HepG2 (cell line): ENCODE results near the gene MFSD11. TPM values are rescaled to one million over a fixed set of nuclear protein-coding genes. Genes with fewer than 3 reads are reported as not detected.

Experiments used
- ARID2 ChIP-seq: sonication (generic); formaldehyde crosslinking; IDR thresholded peaks from 2 replicates; pipeline ENCODE4 v1.8.1; 2022; ENCODE audit warnings: mild to moderate bottlenecking, missing genetic modification reagents, borderline replicate concordance
- CC2D1A ChIP-seq: sonication (generic); formaldehyde crosslinking; IDR thresholded peaks from 2 replicates; pipeline ENCODE4 v1.8.1; 2023; ENCODE audit warnings: mild to moderate bottlenecking, missing genetic modification reagents
- CHD4 ChIP-seq: fragments of 200-600 bp; sonication (generic); IDR thresholded peaks from 2 replicates; pipeline ENCODE4 v1.7.0; 2017; ENCODE audit warnings: mild to moderate bottlenecking, low read length, borderline replicate concordance
- ESRRA ChIP-seq: sonication (generic); formaldehyde crosslinking; IDR thresholded peaks from 2 replicates; pipeline ENCODE4 v1.5.1; 2020; ENCODE audit warnings: mild to moderate bottlenecking, low read depth, missing genetic modification reagents
- HNRNPK ChIP-seq: fragments of 200-400 bp; formaldehyde crosslinking; IDR thresholded peaks from 2 replicates; pipeline ENCODE4 v1.6.1; 2018; ENCODE audit warnings: low read length, low read depth, moderate library complexity, mild to moderate bottlenecking; ENCODE audit not compliant: poor library complexity, severe bottlenecking
- KMT2A ChIP-seq: sonication (generic); formaldehyde crosslinking; IDR thresholded peaks from 2 replicates; pipeline ENCODE4 v1.4.0; 2020; ENCODE audit warnings: missing genetic modification reagents
- MTF2 ChIP-seq: sonication (generic); formaldehyde crosslinking; IDR thresholded peaks from 2 replicates; pipeline ENCODE4 v1.5.0; 2020; ENCODE audit warnings: missing genetic modification reagents, borderline replicate concordance
- SAFB2 ChIP-seq: sonication (generic); formaldehyde crosslinking; IDR thresholded peaks from 2 replicates; pipeline ENCODE4 v1.5.1; 2020; ENCODE audit warnings: missing genetic modification reagents, low read depth, mild to moderate bottlenecking, borderline replicate concordance
- TEAD3 ChIP-seq: optimal IDR thresholded peaks from 2 replicates; pipeline ENCODE3; 2016; ENCODE audit warnings: borderline replicate concordance
- XBP1 ChIP-seq: sonication (generic); formaldehyde crosslinking; IDR thresholded peaks from 2 replicates; pipeline ENCODE4 v1.5.0; 2020; ENCODE audit warnings: missing genetic modification reagents
- ZEB1 ChIP-seq: IDR thresholded peaks from 2 replicates; pipeline ENCODE4 v1.6.1; 2012; ENCODE audit warnings: mild to moderate bottlenecking, low read depth, inconsistent platforms; ENCODE audit not compliant: insufficient replicate concordance
- ZFP82 ChIP-seq: sonication (generic); formaldehyde crosslinking; IDR thresholded peaks from 2 replicates; pipeline ENCODE4 v1.5.1; 2020; ENCODE audit warnings: mild to moderate bottlenecking, missing genetic modification reagents, borderline replicate concordance
- ZNF263 ChIP-seq: sonication (generic); formaldehyde crosslinking; IDR thresholded peaks from 2 replicates; pipeline ENCODE4 v1.4.0; 2020; ENCODE audit warnings: missing genetic modification reagents
- ZNF335 ChIP-seq: sonication (generic); formaldehyde crosslinking; IDR thresholded peaks from 2 replicates; pipeline ENCODE4 v1.4.0; 2020; ENCODE audit warnings: missing genetic modification reagents
- ZNF788 ChIP-seq: sonication (generic); formaldehyde crosslinking; IDR thresholded peaks from 2 replicates; pipeline ENCODE4 v1.5.0; 2020; ENCODE audit warnings: mild to moderate bottlenecking, missing genetic modification reagents, borderline replicate concordance
- polyA plus RNA-seq, 8 experiments: library from polyadenylated mRNA; depleted of rRNA in 3 of 8; stranded (reverse) in 7 of 8; unstranded in 1 of 8; fragments of >200 nt; fragmentation: Illumina TruSeq in 4 of 8; extraction: Trizol in 4 of 8; gene quantifications; 2 replicates each; pipeline versions ENCODE4 v1.2.1 to v1.2.3, GENCODE V29; 2011 to 2016; ENCODE audit warnings: low read depth in 4 of 8, missing spikeins in 1 of 8, mixed read lengths in 1 of 8; ENCODE audit not compliant: insufficient read depth in 1 of 8
- total RNA-seq, 5 experiments: library from RNA; depleted of rRNA; stranded (reverse); fragments of >200 nt; fragmentation: Illumina TruSeq; extraction: Trizol; gene quantifications; 2 replicates each; pipeline ENCODE4 v1.2.3, GENCODE V29; 2016; ENCODE audit warnings: low read depth in 1 of 5
- TF ChIP-seq, protein P1 (sequence below): sonication (generic); formaldehyde crosslinking; conservative IDR thresholded peaks from 2 replicates; pipeline ENCODE4 v1.8.0; 2022; ENCODE audit warnings: missing genetic modification reagents
- TF ChIP-seq, protein P2 (sequence below): sonication (generic); formaldehyde crosslinking; IDR thresholded peaks from 2 replicates; pipeline ENCODE4 v1.5.0; 2020; ENCODE audit warnings: mild to moderate bottlenecking, missing genetic modification reagents
- TF ChIP-seq, protein P3 (sequence below): sonication (generic); formaldehyde crosslinking; conservative IDR thresholded peaks from 2 replicates; pipeline ENCODE4 v1.8.1; 2023; ENCODE audit warnings: missing genetic modification reagents
- TF ChIP-seq, protein P4 (sequence below): sonication (generic); formaldehyde crosslinking; IDR thresholded peaks from 2 replicates; pipeline ENCODE4 v1.4.0; 2020; ENCODE audit warnings: mild to moderate bottlenecking, missing genetic modification reagents

The MFSD11 gene
- total and polyA plus RNA-seq, 2 of the 13 experiments (the other 11 are each of a cell fraction or from before 2014, with no cell fraction given): 26.1 to 36.3 TPM

DNA sequence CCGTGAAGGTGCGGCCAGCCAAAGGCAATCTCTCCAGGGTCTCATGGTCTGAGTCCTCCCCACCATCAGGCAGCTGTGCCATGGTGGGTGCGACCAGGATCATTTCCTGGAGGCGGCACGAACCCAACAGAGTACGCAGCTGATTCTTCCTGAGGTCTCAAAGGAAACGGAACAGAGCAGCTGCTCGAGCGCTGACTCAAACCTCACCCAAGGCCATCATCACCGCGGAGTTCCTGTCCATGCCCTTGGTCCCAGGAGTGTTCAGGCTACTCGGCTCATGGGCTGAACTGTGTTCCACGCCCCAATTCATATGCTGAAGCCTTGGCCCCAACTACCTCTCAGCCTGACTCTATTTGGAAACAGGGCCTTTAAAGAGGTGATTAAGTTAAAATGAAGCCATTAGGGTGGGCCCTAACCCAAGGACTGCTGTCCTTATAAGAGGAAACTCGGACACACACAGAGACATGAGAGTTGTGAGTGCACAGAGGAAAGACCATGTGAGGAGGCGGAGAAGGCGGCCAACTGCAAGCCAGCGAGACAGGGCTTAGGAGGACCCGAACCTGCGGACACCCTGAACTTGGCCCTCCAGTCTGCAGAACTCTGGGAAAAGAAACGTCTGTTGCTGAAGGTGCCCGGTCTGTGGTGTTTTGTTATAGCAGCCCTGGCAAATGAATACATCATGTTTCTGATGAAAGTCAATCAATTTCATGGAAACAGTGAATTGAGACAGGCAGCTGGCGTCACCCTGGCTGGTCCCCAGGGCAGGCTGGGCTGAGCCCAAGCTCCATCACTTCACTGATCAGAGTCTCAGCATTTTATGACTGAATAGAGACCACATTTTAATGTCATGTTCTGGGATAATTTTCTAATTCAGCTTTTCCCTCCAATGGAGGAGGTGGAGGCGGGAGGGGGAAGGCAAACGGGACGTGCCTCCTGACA is 40.9 kb upstream of the MFSD11 start (continued):
- TF ChIP-seq, protein P1, sequence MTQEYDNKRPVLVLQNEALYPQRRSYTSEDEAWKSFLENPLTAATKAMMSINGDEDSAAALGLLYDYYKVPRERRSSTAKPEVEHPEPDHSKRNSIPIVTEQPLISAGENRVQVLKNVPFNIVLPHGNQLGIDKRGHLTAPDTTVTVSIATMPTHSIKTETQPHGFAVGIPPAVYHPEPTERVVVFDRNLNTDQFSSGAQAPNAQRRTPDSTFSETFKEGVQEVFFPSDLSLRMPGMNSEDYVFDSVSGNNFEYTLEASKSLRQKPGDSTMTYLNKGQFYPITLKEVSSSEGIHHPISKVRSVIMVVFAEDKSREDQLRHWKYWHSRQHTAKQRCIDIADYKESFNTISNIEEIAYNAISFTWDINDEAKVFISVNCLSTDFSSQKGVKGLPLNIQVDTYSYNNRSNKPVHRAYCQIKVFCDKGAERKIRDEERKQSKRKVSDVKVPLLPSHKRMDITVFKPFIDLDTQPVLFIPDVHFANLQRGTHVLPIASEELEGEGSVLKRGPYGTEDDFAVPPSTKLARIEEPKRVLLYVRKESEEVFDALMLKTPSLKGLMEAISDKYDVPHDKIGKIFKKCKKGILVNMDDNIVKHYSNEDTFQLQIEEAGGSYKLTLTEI: no peak
- TF ChIP-seq ZNF335 (CRISPR knock-in tag) (no peak), ZFP82 (CRISPR knock-in tag) (no peak), ZNF788 (CRISPR knock-in tag) (peak; percentile 73; the same call in 1 of the 2 replicates), CC2D1A (CRISPR knock-in tag) (no peak), SAFB2 (CRISPR knock-in tag) (no peak; the same call in 1 of the 2 replicates), MTF2 (CRISPR knock-in tag) (no peak), TEAD3 (CRISPR knock-in tag) (peak; percentile 67), HNRNPK (no peak), ESRRA (CRISPR knock-in tag) (0 out of 2 replicates have a peak, but pooled peaks have one; percentile 29), KMT2A (CRISPR knock-in tag) (peak; percentile 55; the same call in 1 of the 2 replicates), ZEB1 (no peak), XBP1 (CRISPR knock-in tag) (no peak), CHD4 (no peak), ARID2 (no peak), ZNF263 (CRISPR knock-in tag) (peak; percentile 83)
- TF ChIP-seq, protein P2, sequence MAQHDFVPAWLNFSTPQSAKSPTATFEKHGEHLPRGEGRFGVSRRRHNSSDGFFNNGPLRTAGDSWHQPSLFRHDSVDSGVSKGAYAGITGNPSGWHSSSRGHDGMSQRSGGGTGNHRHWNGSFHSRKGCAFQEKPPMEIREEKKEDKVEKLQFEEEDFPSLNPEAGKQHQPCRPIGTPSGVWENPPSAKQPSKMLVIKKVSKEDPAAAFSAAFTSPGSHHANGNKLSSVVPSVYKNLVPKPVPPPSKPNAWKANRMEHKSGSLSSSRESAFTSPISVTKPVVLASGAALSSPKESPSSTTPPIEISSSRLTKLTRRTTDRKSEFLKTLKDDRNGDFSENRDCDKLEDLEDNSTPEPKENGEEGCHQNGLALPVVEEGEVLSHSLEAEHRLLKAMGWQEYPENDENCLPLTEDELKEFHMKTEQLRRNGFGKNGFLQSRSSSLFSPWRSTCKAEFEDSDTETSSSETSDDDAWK (CRISPR knock-in tag): no peak
- TF ChIP-seq, protein P3, sequence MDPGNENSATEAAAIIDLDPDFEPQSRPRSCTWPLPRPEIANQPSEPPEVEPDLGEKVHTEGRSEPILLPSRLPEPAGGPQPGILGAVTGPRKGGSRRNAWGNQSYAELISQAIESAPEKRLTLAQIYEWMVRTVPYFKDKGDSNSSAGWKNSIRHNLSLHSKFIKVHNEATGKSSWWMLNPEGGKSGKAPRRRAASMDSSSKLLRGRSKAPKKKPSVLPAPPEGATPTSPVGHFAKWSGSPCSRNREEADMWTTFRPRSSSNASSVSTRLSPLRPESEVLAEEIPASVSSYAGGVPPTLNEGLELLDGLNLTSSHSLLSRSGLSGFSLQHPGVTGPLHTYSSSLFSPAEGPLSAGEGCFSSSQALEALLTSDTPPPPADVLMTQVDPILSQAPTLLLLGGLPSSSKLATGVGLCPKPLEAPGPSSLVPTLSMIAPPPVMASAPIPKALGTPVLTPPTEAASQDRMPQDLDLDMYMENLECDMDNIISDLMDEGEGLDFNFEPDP (CRISPR knock-in tag): no peak
- TF ChIP-seq, protein P4, sequence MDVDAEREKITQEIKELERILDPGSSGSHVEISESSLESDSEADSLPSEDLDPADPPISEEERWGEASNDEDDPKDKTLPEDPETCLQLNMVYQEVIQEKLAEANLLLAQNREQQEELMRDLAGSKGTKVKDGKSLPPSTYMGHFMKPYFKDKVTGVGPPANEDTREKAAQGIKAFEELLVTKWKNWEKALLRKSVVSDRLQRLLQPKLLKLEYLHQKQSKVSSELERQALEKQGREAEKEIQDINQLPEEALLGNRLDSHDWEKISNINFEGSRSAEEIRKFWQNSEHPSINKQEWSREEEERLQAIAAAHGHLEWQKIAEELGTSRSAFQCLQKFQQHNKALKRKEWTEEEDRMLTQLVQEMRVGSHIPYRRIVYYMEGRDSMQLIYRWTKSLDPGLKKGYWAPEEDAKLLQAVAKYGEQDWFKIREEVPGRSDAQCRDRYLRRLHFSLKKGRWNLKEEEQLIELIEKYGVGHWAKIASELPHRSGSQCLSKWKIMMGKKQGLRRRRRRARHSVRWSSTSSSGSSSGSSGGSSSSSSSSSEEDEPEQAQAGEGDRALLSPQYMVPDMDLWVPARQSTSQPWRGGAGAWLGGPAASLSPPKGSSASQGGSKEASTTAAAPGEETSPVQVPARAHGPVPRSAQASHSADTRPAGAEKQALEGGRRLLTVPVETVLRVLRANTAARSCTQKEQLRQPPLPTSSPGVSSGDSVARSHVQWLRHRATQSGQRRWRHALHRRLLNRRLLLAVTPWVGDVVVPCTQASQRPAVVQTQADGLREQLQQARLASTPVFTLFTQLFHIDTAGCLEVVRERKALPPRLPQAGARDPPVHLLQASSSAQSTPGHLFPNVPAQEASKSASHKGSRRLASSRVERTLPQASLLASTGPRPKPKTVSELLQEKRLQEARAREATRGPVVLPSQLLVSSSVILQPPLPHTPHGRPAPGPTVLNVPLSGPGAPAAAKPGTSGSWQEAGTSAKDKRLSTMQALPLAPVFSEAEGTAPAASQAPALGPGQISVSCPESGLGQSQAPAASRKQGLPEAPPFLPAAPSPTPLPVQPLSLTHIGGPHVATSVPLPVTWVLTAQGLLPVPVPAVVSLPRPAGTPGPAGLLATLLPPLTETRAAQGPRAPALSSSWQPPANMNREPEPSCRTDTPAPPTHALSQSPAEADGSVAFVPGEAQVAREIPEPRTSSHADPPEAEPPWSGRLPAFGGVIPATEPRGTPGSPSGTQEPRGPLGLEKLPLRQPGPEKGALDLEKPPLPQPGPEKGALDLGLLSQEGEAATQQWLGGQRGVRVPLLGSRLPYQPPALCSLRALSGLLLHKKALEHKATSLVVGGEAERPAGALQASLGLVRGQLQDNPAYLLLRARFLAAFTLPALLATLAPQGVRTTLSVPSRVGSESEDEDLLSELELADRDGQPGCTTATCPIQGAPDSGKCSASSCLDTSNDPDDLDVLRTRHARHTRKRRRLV (CRISPR knock-in tag): no peak
